Endodermal cell (in vitro differentiated cells): ENCODE measurements around the gene PRICKLE4. TPM values are rescaled to one million over a fixed set of nuclear protein-coding genes. Genes with fewer than 3 reads are reported as not detected.

Experiments
- DNase-seq: peaks from one replicate; pipeline ENCODE4 v3.0.0-alpha.2; 2017
- H3K27ac ChIP-seq: 2 replicates; pipeline ENCODE4 v1.5.1; 2013; ENCODE audit warnings: mild to moderate bottlenecking, low read depth, low read length, moderate library complexity
- H3K27me3 ChIP-seq: 2 replicates; pipeline ENCODE4 v1.6.1; 2013; ENCODE audit warnings: mild to moderate bottlenecking, low read length, moderate library complexity; ENCODE audit not compliant: insufficient read depth, control insufficient read depth, poor library complexity, severe bottlenecking
- H3K36me3 ChIP-seq: 2 replicates; pipeline ENCODE4 v1.7.0; 2013; ENCODE audit warnings: mild to moderate bottlenecking, low read length, moderate library complexity; ENCODE audit not compliant: control insufficient read depth, insufficient read depth
- H3K4me1 ChIP-seq: one replicate; pipeline ENCODE4 v1.7.0; 2013; ENCODE audit warnings: low read length; ENCODE audit not compliant: control insufficient read depth, insufficient read depth
- H3K4me3 ChIP-seq: 2 replicates; pipeline ENCODE4 v1.5.1; 2013; ENCODE audit warnings: mild to moderate bottlenecking, low read length, moderate library complexity
- H3K9ac ChIP-seq: 2 replicates; pipeline ENCODE4 v1.6.1; 2013; ENCODE audit warnings: mild to moderate bottlenecking, low read length, moderate library complexity; ENCODE audit not compliant: poor library complexity, severe bottlenecking; ENCODE audit errors: extremely low read depth
- H3K9me3 ChIP-seq: 2 replicates; pipeline ENCODE4 v1.6.1; 2013; ENCODE audit warnings: mild to moderate bottlenecking, low read length, moderate library complexity; ENCODE audit not compliant: control insufficient read depth
- H3K27ac Mint-ChIP-seq: 2 replicates; pipeline ENCODE4 v1.8.0; 2020; ENCODE audit warnings: mixed read lengths
- H3K27me3 Mint-ChIP-seq: 2 replicates; pipeline ENCODE4 v1.8.0; 2021; ENCODE audit warnings: mild to moderate bottlenecking, mixed read lengths; ENCODE audit not compliant: insufficient read depth
- H3K36me3 Mint-ChIP-seq: 2 replicates; pipeline ENCODE4 v1.8.0; 2020; ENCODE audit warnings: low read depth, mixed read lengths
- H3K4me1 Mint-ChIP-seq: 2 replicates; pipeline ENCODE4 v1.8.0; 2020; ENCODE audit warnings: mixed read lengths
- H3K4me3 Mint-ChIP-seq: 2 replicates; pipeline ENCODE4 v1.8.0; 2020; ENCODE audit warnings: mild to moderate bottlenecking, moderate library complexity, mixed read lengths
- H3K9me3 Mint-ChIP-seq: 2 replicates; pipeline ENCODE4 v1.8.0; 2020; ENCODE audit warnings: mild to moderate bottlenecking, mixed read lengths
- WGBS, 2 experiments: methylation state at CpG; one replicate each; pipeline versions ENCODE4 v1.1.5 to v1.1.7; 2013; ENCODE audit warnings: missing lambda C conversion rate in 2 of 2, mixed read lengths in 1 of 2; ENCODE audit not compliant: insufficient coverage in 1 of 2, insufficient read length in 1 of 2; 5-methylcytosine and 5-hydroxymethylcytosine counted together
- total RNA-seq, 2 donors: library from RNA; stranded (reverse); fragmentation: NEBNext Ultra II Directional in 1 of 2; extraction: Animal tissue kit (Norgen Biotek cat#: 25700) in 1 of 2; gene quantifications; 2 replicates in 1 of 2; 3 replicates in 1 of 2; pipeline ENCODE4 v1.2.1, GENCODE V29; 2021
- TF ChIP-seq, protein P1 (sequence below): fragments of 200-600 bp; sonication (generic); conservative IDR thresholded peaks from 2 replicates; pipeline ENCODE4 v1.5.0; 2021; ENCODE audit warnings: antibody characterized with exemption, mild to moderate bottlenecking

Gene PRICKLE4
- total RNA-seq, 2 donors from 2014 or later = 2.6 to 3.6 TPM

DNA sequence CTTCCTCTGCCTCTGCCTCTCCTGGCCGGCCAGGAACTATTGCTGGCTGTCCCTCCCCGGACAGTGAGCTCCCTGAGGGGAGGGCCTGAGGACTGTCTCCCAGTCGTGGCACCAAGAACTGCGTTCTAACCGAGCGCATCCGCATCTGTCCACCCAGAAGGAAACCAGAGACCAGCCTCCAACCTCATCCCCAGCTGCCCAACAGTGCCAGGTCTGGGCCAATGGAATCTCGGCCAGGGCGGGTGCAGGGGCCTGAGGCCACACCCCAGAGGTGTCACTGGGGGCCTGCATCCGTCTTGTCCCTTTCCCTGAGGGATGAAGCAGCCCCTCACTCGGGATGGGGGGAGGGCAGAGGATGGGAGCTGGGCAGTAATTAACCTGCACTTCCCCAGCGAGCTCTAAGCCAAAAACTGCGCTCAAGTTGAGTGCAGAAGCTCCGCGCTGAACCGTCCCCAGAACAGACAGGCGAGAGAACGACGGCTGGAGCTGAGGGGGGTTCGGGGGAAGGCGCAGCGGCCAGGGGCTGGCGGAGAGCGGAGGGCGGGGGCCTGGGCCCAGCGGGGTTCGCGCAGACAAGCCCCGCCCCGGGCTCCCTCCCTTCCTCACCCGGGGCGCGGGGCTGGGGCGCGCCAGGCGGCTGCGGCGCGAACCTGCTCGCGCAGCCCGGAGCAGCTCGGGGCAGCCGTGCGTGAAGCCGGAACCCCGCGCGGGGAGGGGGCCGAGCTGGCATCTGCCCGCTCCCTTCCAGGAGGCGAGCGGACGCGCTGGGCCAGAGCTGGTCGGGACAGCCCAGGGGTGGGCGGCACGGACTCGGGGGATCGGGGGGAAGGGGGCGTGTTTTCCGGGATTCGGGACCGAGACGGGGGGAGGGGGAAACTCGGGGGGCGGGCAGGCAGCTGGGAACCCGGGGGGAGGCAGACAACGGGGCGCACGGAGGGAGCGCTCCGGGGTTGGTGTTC is 46.6 kb upstream of the PRICKLE4 start:
- H3K4me1 ChIP-seq = peaks cover 3% of the 10 kb centered on the region
- Mint-ChIP-seq H3K9me3 (no peaks in the 10 kb centered on the region), H3K4me1 (peaks cover 12% of the 10 kb centered on the region), H3K4me3 (peak overlapping the region; percentile 63), H3K27me3 (peaks cover 23% of the 10 kb centered on the region), H3K36me3 (no peaks in the 10 kb centered on the region), H3K27ac (no peak overlapping the region)
- peaks cover 17% of the 10 kb centered on the region for H3K27me3 ChIP-seq
- no peaks in the 10 kb centered on the region for H3K36me3 ChIP-seq
- H3K9me3 ChIP-seq = no peaks in the 10 kb centered on the region
- TF ChIP-seq, protein P1, sequence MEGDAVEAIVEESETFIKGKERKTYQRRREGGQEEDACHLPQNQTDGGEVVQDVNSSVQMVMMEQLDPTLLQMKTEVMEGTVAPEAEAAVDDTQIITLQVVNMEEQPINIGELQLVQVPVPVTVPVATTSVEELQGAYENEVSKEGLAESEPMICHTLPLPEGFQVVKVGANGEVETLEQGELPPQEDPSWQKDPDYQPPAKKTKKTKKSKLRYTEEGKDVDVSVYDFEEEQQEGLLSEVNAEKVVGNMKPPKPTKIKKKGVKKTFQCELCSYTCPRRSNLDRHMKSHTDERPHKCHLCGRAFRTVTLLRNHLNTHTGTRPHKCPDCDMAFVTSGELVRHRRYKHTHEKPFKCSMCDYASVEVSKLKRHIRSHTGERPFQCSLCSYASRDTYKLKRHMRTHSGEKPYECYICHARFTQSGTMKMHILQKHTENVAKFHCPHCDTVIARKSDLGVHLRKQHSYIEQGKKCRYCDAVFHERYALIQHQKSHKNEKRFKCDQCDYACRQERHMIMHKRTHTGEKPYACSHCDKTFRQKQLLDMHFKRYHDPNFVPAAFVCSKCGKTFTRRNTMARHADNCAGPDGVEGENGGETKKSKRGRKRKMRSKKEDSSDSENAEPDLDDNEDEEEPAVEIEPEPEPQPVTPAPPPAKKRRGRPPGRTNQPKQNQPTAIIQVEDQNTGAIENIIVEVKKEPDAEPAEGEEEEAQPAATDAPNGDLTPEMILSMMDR = no peak
- peak overlapping the region; percentile 74 for H3K4me3 ChIP-seq
- no peak overlapping the region for H3K9ac ChIP-seq
- peak; percentile 92 for DNase-seq
- WGBS, 2 experiments = 0 to 1% methylated on average over 12 to 73 of the region's 73 CpGs
- H3K27ac ChIP-seq = no peak overlapping the region

DNA sequence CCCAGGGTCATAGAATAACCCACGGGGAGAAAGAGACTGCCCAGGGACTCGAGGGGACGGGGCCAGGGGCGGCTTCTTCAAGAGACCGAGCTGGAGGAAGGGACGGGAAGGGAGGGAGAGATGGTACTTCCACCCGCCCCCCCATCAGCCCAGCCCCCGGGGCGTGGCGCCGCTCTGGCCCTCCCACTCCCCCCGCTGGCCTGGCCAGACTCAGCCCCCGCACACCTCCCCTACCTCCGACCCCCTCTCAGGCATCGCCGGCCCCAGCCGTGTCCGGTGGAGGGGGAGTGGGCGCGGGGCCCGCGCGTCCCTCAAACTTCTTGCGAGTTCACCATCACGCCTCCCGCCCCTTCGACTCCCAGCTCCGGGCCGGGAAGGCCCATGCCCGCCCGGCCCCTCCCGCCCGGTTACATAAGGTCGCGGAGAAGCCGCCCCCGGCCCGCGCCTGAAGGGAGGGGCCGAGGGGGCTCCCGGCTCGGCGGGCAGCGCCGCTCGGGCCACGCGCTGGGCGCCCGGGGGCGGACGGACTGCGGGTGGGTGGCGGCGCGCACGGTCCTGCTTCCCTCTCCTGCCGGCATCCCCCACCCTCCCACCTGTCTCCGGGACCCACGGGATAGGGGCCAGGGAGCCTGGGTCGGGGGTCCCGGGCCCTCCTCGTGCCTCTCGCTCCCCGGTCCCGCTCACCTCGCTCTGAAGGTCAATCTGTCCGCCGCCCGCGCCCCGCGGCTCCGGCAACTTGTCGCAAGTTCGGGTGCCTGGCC is 45.7 kb upstream of the PRICKLE4 start:
- H3K4me1 Mint-ChIP-seq = peaks cover 12% of the 10 kb centered on the region
- 0 to 1% methylated on average over 15 to 72 of the region's 76 CpGs for WGBS, 2 experiments
- H3K9me3 Mint-ChIP-seq = no peaks in the 10 kb centered on the region
- H3K9ac ChIP-seq = no peak overlapping the region
- peak; percentile 82 for DNase-seq
- peak overlapping the region; percentile 63 for H3K4me3 Mint-ChIP-seq
- H3K36me3 ChIP-seq = no peaks in the 10 kb centered on the region
- peaks cover 17% of the 10 kb centered on the region for H3K27me3 ChIP-seq
- H3K9me3 ChIP-seq = no peaks in the 10 kb centered on the region
- no peaks in the 10 kb centered on the region for H3K36me3 Mint-ChIP-seq
- H3K27ac Mint-ChIP-seq = no peak overlapping the region
- H3K27ac ChIP-seq = no peak overlapping the region
- peaks cover 23% of the 10 kb centered on the region for H3K27me3 Mint-ChIP-seq
- peak overlapping the region; percentile 56 for H3K4me3 ChIP-seq
- H3K4me1 ChIP-seq = peaks cover 3% of the 10 kb centered on the region
- TF ChIP-seq, protein P1 = no peak

DNA sequence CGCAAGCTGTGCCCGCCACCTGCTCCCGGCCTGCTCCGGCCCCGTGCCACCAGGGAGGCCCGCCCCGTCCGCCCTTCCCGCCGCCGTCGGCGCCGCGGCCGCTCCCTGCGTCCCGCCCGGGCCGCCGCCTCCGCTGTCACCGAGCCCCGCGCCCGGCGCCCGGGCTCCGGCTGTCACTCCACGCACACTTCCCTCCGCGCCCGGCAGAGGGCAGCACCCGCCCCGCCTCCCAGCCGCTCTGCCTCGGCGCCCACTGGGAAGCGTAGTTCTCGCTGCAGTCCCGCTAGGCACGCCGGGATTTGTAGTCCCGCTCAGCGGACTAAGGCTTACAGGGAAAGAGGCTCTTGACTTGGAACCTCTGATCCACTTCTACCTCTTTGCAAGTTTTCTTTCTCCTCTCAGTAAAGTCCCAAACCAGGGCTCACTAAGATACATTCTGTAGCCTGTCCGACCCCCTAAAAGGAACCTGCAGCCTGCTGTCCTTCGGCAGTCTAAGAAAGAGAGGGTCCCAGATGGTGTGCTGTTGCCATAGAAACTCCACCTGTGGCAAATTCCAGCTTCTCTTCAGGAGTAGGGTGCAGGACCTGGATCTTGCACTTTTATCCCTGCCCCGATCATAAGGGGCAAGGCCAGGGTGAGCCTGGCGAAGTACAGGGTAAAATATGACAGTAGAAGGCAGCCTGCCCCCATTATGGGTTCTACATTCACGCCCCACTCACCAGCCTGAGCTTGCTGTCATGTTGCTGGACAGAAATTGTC is 45.0 kb upstream of the PRICKLE4 start, which contains the start of gene TFEB:
TFEB (minus strand) TSS at position 182 of the 759 bp plus-strand sequence. CDS start 44,395 bp downstream, outside the sequence.
- TF ChIP-seq, protein P1 = peak; percentile 91
- peak; percentile 98 for DNase-seq
- WGBS, 2 experiments = 8 to 13% methylated on average over 21 to 50 of the region's 50 CpGs
- Mint-ChIP-seq H3K9me3 (no peaks in the 10 kb centered on the region), H3K4me3 (peak within 1 kb of the TSS; percentile 63), H3K36me3 (no peaks in the 10 kb centered on the region), H3K4me1 (peaks cover 12% of the 10 kb centered on the region), H3K27ac (peak within 1 kb of the TSS; percentile 70), H3K27me3 (peaks cover 20% of the 10 kb centered on the region)
- no peaks in the 10 kb centered on the region for H3K9me3 ChIP-seq
- peaks cover 17% of the 10 kb centered on the region for H3K27me3 ChIP-seq
- peak within 1 kb of the TSS; percentile 56 for H3K4me3 ChIP-seq
- H3K9ac ChIP-seq = no peak within 1 kb of the TSS
- no peaks in the 10 kb centered on the region for H3K36me3 ChIP-seq
- H3K27ac ChIP-seq = no peak within 1 kb of the TSS
- peaks cover 3% of the 10 kb centered on the region for H3K4me1 ChIP-seq
